Amygdala (tissue), 56 donors: ENCODE measurements around the gene RHOF.
A peak's percentile ranks its signal among the peaks of the same experiment; 100 is the strongest.
"Not testable (repeated sequence)": the region's sequence is repeated elsewhere in the genome, so short reads cannot be mapped to it uniquely, and the experiment has no call there.

Experiments used
- DNase-seq, 56 donors: peaks; one replicate each; lab custom pipeline; 2025; lab: John Stamatoyannopoulos, UW

Gene RHOF

GRCh38 chr12:121795034-121795968 is 1.8 kb upstream of the RHOF start:
- DNase-seq = peak in 52 of 56 donors; percentile 36 to 92 (median 74)

GRCh38 chr12:121794534-121795033 is 1.1 kb upstream of the RHOF start:
- DNase-seq = peak in 4 of 56 donors; percentile 55 to 77 (median 60)

GRCh38 chr12:121793838-121794533 is 498 bp upstream of the RHOF start:
- DNase-seq = peak in 54 of 56 donors; percentile 42 to 86 (median 72)

GRCh38 chr12:121792607-121793439 is 665 bp downstream of the RHOF start:
- peak in 2 of 56 donors; percentile 11 to 25 for DNase-seq

- DNase-seq = no peak
Measured at GRCh38 chr12:121791671-121792551, 1.6 kb downstream of the RHOF start.

- not testable (repeated sequence) for DNase-seq
Measured at GRCh38 chr12:121790785-121791184, 2.7 kb downstream of the RHOF start.

GRCh38 chr12:121789800-121790728 is 3.4 kb downstream of the RHOF start:
- peak in 14 of 56 donors; percentile 11 to 43 (median 24) for DNase-seq

GRCh38 chr12:121789233-121789781 is 4.2 kb downstream of the RHOF start:
- DNase-seq = no peak

GRCh38 chr12:121788176-121788818 is 5.2 kb downstream of the RHOF start:
- DNase-seq = no peak

- DNase-seq = no peak
Measured at GRCh38 chr12:121787063-121788025, 6.1 kb downstream of the RHOF start.

- DNase-seq = no peak
Measured at GRCh38 chr12:121786440-121786825, 7.1 kb downstream of the RHOF start.

GRCh38 chr12:121784460-121784859 is 9.0 kb downstream of the RHOF start:
- no peak for DNase-seq

GRCh38 chr12:121783766-121784165 is 9.7 kb downstream of the RHOF start:
- no peak for DNase-seq

- DNase-seq = no peak
Measured at GRCh38 chr12:121781998-121782979, 11.2 kb downstream of the RHOF start.

GRCh38 chr12:121781484-121781997 is 11.9 kb downstream of the RHOF start:
- no peak for DNase-seq
